Thyroid gland (tissue), 4 donors: Measurements from ENCODE around the gene JAKMIP3. TPM values are rescaled to one million over a fixed set of nuclear protein-coding genes. Genes with fewer than 3 reads are reported as not detected.

Experiments
- DNase-seq, 2 donors: peaks; one replicate each; pipeline ENCODE4 v3.0.0-alpha.2; 2019
- H3K27ac ChIP-seq, 3 donors: fragments of 200-600 bp; sonication (generic); 1 replicate in 2 of 3; 2 replicates in 1 of 3; pipeline ENCODE4 v1.5.1; 2016 to 2019; ENCODE audit warnings: mild to moderate bottlenecking in 1 of 3, moderate library complexity in 1 of 3
- H3K27me3 ChIP-seq: fragments of 200-600 bp; sonication (generic); one replicate; pipeline ENCODE4 v1.5.1; 2019
- H3K36me3 ChIP-seq, 2 donors: fragments of 200-600 bp; sonication (generic); one replicate each; pipeline ENCODE4 v1.5.1; 2016 to 2019
- H3K4me1 ChIP-seq, 2 donors: fragments of 200-600 bp; sonication (generic); one replicate each; pipeline ENCODE4 v1.5.1; 2017 to 2019
- H3K4me3 ChIP-seq, 3 donors: fragments of 200-600 bp; sonication (generic); replicated peaks in 1 of 3; 1 replicate in 2 of 3; 2 replicates in 1 of 3; pipeline ENCODE4 v1.5.1; 2016; ENCODE audit warnings: mild to moderate bottlenecking in 1 of 3
- H3K9me3 ChIP-seq: fragments of 200-600 bp; sonication (generic); one replicate; pipeline ENCODE4 v1.5.1; 2017
- POLR2A ChIP-seq, 2 donors: fragments of 450-650 bp; IDR thresholded peaks; one replicate each; pipeline ENCODE4 v1.6.1; 2017; ENCODE audit warnings: antibody characterized with exemption in 2 of 2, mild to moderate bottlenecking in 2 of 2, moderate library complexity in 1 of 2
- WGBS, 2 donors: methylation state at CpG; one replicate each; pipeline ENCODE4 v1.1.5; 2017; 5-methylcytosine and 5-hydroxymethylcytosine counted together
- intact Hi-C: fragments of 100-400 bp; cut with DNase I; formaldehyde crosslinking; loops from one replicate; pipeline ENCODE4 v1.15.1; 2023
- total RNA-seq, 4 donors: library from RNA; depleted of rRNA; stranded (reverse); fragments of >200 nt; gene quantifications; one replicate each; pipeline ENCODE4 v1.2.3, GENCODE V29; 2016
- TF ChIP-seq, protein P1 (sequence below), 6 experiments: fragments of 200-600 bp in 3 of 6; fragments of 450-650 bp in 3 of 6; sonication (generic) in 3 of 6; IDR thresholded peaks; one replicate each; pipeline ENCODE4 v1.5.1; 2016 to 2019; ENCODE audit warnings: antibody characterized with exemption in 6 of 6, mild to moderate bottlenecking in 2 of 6, inconsistent platforms in 1 of 6, moderate library complexity in 1 of 6

JAKMIP3 gene
- total RNA-seq, 4 donors from 2014 or later: 1.1 to 3.0 (median 1.6) TPM

DNA sequence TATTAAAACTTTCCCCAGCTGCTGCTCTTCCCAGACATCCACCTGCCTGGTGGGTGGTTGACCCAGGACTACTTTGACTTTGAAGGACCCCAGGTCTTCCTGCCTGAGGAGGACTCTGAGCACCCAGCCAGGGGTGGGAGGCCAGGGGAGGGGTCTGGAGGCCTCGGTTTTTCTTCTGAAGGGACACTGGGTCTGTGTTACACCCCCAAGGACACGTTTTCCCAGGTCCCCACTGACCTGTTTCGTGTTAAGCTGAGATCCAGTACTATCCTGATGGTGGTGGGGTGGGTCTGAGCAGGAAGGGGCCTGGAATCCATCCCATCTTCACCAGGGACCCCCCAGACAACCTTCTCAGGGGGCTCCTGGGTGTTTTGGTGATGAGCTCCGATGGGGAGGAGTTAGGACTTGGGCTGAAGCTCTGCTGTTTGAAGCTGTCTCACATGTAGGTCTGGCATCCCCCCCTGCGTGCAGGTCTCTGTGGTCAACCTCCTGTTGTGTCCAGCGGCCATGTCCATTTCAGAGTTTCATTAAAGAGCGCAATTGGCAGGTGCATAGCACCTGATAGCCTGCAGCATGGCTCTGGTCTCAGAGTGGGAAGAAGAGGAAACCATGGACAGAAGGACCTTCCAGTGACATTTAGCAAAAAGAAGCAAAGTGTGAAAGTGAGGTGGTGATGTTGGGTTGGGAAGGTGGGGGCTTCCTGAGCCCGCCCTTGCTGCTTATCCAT lies 3.5 kb downstream of the JAKMIP3 start:
- no peaks in the 10 kb centered on the region for H3K9me3 ChIP-seq
- 93 to 96% methylated on average over 5 to 8 of the region's 8 CpGs for WGBS, 2 donors
- H3K27me3 ChIP-seq: no peaks in the 10 kb centered on the region
- H3K4me1 ChIP-seq: peaks cover 5 to 9% of the 10 kb centered on the region in 2 donors
- TF ChIP-seq POLR2A (IDR thresholded peaks at IDR 0.05): no peak
- TF ChIP-seq, protein P1, sequence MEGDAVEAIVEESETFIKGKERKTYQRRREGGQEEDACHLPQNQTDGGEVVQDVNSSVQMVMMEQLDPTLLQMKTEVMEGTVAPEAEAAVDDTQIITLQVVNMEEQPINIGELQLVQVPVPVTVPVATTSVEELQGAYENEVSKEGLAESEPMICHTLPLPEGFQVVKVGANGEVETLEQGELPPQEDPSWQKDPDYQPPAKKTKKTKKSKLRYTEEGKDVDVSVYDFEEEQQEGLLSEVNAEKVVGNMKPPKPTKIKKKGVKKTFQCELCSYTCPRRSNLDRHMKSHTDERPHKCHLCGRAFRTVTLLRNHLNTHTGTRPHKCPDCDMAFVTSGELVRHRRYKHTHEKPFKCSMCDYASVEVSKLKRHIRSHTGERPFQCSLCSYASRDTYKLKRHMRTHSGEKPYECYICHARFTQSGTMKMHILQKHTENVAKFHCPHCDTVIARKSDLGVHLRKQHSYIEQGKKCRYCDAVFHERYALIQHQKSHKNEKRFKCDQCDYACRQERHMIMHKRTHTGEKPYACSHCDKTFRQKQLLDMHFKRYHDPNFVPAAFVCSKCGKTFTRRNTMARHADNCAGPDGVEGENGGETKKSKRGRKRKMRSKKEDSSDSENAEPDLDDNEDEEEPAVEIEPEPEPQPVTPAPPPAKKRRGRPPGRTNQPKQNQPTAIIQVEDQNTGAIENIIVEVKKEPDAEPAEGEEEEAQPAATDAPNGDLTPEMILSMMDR (IDR thresholded peaks at IDR 0.05): no peak
- no peaks in the 10 kb centered on the region for H3K36me3 ChIP-seq
- intact Hi-C loops: no loop called here
- DNase-seq: no peak
- no peak overlapping the region for H3K27ac ChIP-seq
- no peak overlapping the region for H3K4me3 ChIP-seq

- DNase-seq: no peak
- 92 to 97% methylated on average over 5 to 7 of the region's 7 CpGs for WGBS, 2 donors
- peaks cover 5 to 9% of the 10 kb centered on the region in 2 donors for H3K4me1 ChIP-seq
- H3K9me3 ChIP-seq: no peaks in the 10 kb centered on the region
- H3K27me3 ChIP-seq: no peaks in the 10 kb centered on the region
- TF ChIP-seq POLR2A (IDR thresholded peaks at IDR 0.05): no peak
- TF ChIP-seq, protein P1 (IDR thresholded peaks at IDR 0.05): no peak
- H3K4me3 ChIP-seq: no peak overlapping the region
- no peak overlapping the region for H3K27ac ChIP-seq
- intact Hi-C loops: no loop called here
- H3K36me3 ChIP-seq: no peaks in the 10 kb centered on the region
Measured at GRCh38 chr10:132069849-132070182, 4.1 kb downstream of the JAKMIP3 start.

GRCh38 chr10:132070724-132071123 lies 5.0 kb downstream of the JAKMIP3 start:
- no peak for DNase-seq
- H3K4me1 ChIP-seq: peaks cover 5 to 9% of the 10 kb centered on the region in 2 donors
- intact Hi-C loops: no loop called here
- 74 to 95% methylated on average over 3 of the region's 3 CpGs for WGBS, 2 donors
- no peak overlapping the region for H3K4me3 ChIP-seq
- no peaks in the 10 kb centered on the region for H3K36me3 ChIP-seq
- TF ChIP-seq, protein P1 (IDR thresholded peaks at IDR 0.05): no peak
- no peak for TF ChIP-seq POLR2A (IDR thresholded peaks at IDR 0.05)
- H3K27ac ChIP-seq: no peak overlapping the region
- H3K9me3 ChIP-seq: no peaks in the 10 kb centered on the region
- H3K27me3 ChIP-seq: no peaks in the 10 kb centered on the region

- intact Hi-C loops: no loop called here
- Histone ChIP-seq H3K27me3 (no peaks in the 10 kb centered on the region), H3K36me3 (no peaks in the 10 kb centered on the region), H3K9me3 (no peaks in the 10 kb centered on the region), H3K27ac (no peak overlapping the region), H3K4me3 (no peak overlapping the region), H3K4me1 (peaks cover 0 to 2% of the 10 kb centered on the region in 2 donors)
- TF ChIP-seq, protein P1 (IDR thresholded peaks at IDR 0.05): no peak
- TF ChIP-seq POLR2A (IDR thresholded peaks at IDR 0.05): no peak
- DNase-seq: no peak
- 78 to 79% methylated on average over 3 of the region's 3 CpGs for WGBS, 2 donors
Measured at GRCh38 chr10:132071667-132072066, 5.9 kb downstream of the JAKMIP3 start.

GRCh38 chr10:132075909-132076577 lies 10.3 kb downstream of the JAKMIP3 start:
- H3K27ac ChIP-seq: no peak overlapping the region
- no peak overlapping the region for H3K4me3 ChIP-seq
- H3K9me3 ChIP-seq: no peaks in the 10 kb centered on the region
- no peaks in the 10 kb centered on the region for H3K27me3 ChIP-seq
- no peaks in the 10 kb centered on the region for H3K4me1 ChIP-seq
- WGBS, 2 donors: 73 to 81% methylated on average over 17 of the region's 17 CpGs
- DNase-seq: no peak
- intact Hi-C loops: no loop called here
- TF ChIP-seq POLR2A (IDR thresholded peaks at IDR 0.05): no peak
- TF ChIP-seq, protein P1 (IDR thresholded peaks at IDR 0.05): no peak
- H3K36me3 ChIP-seq: no peaks in the 10 kb centered on the region
